ENCODE data around the gene STN1. TPM values are rescaled to one million over a fixed set of nuclear protein-coding genes. Genes with fewer than 3 reads are reported as not detected.

STN1 gene
- total and polyA plus RNA-seq, 10 of the 15 experiments (the other 5 are each of a cell fraction or from before 2014, with no cell fraction given): 22.2 to 31.8 (median 28.5) TPM

DNA sequence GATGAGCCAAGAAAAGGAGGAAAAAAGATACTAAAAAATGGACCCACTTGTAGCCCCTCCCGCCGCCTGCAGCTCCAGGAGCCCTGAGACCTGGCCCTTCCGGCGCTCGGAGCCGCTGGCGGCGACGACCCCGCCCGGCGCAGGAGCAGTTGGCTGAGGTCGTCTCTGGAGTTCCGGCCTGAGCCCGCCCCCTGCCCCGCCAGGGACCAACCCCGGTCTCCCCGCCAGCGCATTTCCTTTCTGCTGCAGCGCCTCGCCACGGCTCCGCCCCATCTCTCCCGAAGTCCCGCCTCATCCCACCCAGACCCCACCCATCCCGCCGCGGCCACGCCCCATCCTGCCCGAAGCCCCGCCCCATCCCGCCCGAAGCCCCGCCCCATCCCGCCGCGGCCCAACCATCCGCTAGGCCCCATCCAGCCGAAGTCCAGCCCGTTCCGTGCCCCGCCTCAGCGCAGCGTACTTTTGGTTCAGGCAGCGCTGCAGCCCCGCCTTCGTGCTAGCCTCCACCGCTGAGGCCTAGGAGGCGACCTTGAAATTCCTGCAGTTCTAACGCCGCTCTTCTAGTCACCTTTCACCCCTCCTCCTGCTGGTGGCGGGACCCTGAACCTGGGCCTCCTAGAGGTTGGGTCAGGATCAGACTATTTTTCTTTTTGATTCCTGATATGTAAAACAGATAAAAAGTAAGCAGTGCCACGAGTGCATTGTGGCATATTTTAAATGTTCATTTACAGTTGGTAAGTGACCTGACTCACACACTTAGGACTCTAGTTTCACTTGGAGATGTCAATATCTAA lies at the start of gene STN1 (continued):
- TF ChIP-seq, protein P1, sequence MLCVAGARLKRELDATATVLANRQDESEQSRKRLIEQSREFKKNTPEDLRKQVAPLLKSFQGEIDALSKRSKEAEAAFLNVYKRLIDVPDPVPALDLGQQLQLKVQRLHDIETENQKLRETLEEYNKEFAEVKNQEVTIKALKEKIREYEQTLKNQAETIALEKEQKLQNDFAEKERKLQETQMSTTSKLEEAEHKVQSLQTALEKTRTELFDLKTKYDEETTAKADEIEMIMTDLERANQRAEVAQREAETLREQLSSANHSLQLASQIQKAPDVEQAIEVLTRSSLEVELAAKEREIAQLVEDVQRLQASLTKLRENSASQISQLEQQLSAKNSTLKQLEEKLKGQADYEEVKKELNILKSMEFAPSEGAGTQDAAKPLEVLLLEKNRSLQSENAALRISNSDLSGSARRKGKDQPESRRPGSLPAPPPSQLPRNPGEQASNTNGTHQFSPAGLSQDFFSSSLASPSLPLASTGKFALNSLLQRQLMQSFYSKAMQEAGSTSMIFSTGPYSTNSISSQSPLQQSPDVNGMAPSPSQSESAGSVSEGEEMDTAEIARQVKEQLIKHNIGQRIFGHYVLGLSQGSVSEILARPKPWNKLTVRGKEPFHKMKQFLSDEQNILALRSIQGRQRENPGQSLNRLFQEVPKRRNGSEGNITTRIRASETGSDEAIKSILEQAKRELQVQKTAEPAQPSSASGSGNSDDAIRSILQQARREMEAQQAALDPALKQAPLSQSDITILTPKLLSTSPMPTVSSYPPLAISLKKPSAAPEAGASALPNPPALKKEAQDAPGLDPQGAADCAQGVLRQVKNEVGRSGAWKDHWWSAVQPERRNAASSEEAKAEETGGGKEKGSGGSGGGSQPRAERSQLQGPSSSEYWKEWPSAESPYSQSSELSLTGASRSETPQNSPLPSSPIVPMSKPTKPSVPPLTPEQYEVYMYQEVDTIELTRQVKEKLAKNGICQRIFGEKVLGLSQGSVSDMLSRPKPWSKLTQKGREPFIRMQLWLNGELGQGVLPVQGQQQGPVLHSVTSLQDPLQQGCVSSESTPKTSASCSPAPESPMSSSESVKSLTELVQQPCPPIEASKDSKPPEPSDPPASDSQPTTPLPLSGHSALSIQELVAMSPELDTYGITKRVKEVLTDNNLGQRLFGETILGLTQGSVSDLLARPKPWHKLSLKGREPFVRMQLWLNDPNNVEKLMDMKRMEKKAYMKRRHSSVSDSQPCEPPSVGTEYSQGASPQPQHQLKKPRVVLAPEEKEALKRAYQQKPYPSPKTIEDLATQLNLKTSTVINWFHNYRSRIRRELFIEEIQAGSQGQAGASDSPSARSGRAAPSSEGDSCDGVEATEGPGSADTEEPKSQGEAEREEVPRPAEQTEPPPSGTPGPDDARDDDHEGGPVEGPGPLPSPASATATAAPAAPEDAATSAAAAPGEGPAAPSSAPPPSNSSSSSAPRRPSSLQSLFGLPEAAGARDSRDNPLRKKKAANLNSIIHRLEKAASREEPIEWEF (IDR thresholded peaks at IDR 0.05; ENCODE audit: insufficient replicate concordance, low read depth, low read length): no peak
- TF ChIP-seq, protein P2, sequence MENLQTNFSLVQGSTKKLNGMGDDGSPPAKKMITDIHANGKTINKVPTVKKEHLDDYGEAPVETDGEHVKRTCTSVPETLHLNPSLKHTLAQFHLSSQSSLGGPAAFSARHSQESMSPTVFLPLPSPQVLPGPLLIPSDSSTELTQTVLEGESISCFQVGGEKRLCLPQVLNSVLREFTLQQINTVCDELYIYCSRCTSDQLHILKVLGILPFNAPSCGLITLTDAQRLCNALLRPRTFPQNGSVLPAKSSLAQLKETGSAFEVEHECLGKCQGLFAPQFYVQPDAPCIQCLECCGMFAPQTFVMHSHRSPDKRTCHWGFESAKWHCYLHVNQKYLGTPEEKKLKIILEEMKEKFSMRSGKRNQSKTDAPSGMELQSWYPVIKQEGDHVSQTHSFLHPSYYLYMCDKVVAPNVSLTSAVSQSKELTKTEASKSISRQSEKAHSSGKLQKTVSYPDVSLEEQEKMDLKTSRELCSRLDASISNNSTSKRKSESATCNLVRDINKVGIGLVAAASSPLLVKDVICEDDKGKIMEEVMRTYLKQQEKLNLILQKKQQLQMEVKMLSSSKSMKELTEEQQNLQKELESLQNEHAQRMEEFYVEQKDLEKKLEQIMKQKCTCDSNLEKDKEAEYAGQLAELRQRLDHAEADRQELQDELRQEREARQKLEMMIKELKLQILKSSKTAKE (IDR thresholded peaks at IDR 0.05; ENCODE audit: low read depth, poor library complexity, severe bottlenecking): no peak
- peak; percentile 15; the same call in 1 of the 2 replicates for TF ChIP-seq CREB1 (IDR thresholded peaks at IDR 0.05; ENCODE audit: low read depth)
- no peak for TF ChIP-seq HCFC1 (IDR thresholded peaks at IDR 0.05; ENCODE audit: low read length)
- no peak for TF ChIP-seq ASH2L (IDR thresholded peaks at IDR 0.05; ENCODE audit: borderline replicate concordance, low read depth)
- TF ChIP-seq BRCA1 (IDR thresholded peaks at IDR 0.05; ENCODE audit: low read depth, low read length): no peak
- TF ChIP-seq SUZ12 (IDR thresholded peaks at IDR 0.05; ENCODE audit: unreplicated experiment): no peak
- no peak for TF ChIP-seq JUNB (IDR thresholded peaks at IDR 0.05)
- TF ChIP-seq, protein P3, sequence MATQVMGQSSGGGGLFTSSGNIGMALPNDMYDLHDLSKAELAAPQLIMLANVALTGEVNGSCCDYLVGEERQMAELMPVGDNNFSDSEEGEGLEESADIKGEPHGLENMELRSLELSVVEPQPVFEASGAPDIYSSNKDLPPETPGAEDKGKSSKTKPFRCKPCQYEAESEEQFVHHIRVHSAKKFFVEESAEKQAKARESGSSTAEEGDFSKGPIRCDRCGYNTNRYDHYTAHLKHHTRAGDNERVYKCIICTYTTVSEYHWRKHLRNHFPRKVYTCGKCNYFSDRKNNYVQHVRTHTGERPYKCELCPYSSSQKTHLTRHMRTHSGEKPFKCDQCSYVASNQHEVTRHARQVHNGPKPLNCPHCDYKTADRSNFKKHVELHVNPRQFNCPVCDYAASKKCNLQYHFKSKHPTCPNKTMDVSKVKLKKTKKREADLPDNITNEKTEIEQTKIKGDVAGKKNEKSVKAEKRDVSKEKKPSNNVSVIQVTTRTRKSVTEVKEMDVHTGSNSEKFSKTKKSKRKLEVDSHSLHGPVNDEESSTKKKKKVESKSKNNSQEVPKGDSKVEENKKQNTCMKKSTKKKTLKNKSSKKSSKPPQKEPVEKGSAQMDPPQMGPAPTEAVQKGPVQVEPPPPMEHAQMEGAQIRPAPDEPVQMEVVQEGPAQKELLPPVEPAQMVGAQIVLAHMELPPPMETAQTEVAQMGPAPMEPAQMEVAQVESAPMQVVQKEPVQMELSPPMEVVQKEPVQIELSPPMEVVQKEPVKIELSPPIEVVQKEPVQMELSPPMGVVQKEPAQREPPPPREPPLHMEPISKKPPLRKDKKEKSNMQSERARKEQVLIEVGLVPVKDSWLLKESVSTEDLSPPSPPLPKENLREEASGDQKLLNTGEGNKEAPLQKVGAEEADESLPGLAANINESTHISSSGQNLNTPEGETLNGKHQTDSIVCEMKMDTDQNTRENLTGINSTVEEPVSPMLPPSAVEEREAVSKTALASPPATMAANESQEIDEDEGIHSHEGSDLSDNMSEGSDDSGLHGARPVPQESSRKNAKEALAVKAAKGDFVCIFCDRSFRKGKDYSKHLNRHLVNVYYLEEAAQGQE (IDR thresholded peaks at IDR 0.05; ENCODE audit: low read depth, low read length): no peak
- TF ChIP-seq POLR2AphosphoS5 (IDR thresholded peaks at IDR 0.05; ENCODE audit: low read length): peak; percentile 93
- TF ChIP-seq ZBED1 (IDR thresholded peaks at IDR 0.05; ENCODE audit: borderline replicate concordance): no peak; the same call in 1 of the 2 replicates
- TF ChIP-seq, protein P4, sequence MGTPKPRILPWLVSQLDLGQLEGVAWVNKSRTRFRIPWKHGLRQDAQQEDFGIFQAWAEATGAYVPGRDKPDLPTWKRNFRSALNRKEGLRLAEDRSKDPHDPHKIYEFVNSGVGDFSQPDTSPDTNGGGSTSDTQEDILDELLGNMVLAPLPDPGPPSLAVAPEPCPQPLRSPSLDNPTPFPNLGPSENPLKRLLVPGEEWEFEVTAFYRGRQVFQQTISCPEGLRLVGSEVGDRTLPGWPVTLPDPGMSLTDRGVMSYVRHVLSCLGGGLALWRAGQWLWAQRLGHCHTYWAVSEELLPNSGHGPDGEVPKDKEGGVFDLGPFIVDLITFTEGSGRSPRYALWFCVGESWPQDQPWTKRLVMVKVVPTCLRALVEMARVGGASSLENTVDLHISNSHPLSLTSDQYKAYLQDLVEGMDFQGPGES (IDR thresholded peaks at IDR 0.05): no peak
- TF ChIP-seq FOS (IDR thresholded peaks at IDR 0.05; ENCODE audit: borderline replicate concordance, extremely low read depth, insufficient read length): no peak
- TF ChIP-seq KDM1A (IDR thresholded peaks at IDR 0.05; ENCODE audit: borderline replicate concordance): no peak
- no peak for TF ChIP-seq SPI1 (IDR thresholded peaks at IDR 0.05; ENCODE audit: borderline replicate concordance, insufficient read depth, low read depth, low read length)
- TF ChIP-seq IKZF2 (IDR thresholded peaks at IDR 0.05): peak; percentile 3 to 7; a peak in 1 of 4 replicates
- peak; percentile 61 for TF ChIP-seq GABPA (IDR thresholded peaks at IDR 0.05; ENCODE audit: low read depth)

Data from GM12878 (cell line).